ENCODE data around the gene CTTNBP2NL.
"Not testable (repeated sequence)": the region's sequence is repeated elsewhere in the genome, so short reads cannot be mapped to it uniquely, and the experiment has no call there.

Gene CTTNBP2NL

DNA sequence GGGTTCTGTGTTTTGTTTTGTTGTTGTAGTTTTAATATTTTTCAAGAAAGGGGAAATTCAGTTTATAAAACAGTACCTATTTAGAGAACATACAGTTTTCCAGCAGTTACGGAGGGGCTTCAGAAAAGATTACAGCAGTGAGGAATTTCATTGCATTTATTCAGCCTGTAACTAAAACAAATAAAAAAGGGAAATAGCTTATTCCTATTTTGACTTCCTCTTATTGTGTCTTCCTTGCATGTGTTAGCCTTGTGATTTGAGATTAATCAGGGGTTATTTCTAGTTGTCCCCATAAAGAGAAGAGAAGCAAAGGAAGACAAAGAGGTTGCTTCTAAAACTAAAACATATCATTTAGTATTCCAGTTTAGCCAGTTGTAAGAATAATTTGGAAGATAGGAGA lies 35.0 kb downstream of the CTTNBP2NL start:
- FAIRE-seq, result no peak

- no peak for FAIRE-seq
These were observed 39.4 kb downstream of the CTTNBP2NL start for GRCh38 chr1:112435448-112435847.

GRCh38 chr1:112436384-112437156 lies 40.6 kb downstream of the CTTNBP2NL start:
- FAIRE-seq, result no peak

DNA sequence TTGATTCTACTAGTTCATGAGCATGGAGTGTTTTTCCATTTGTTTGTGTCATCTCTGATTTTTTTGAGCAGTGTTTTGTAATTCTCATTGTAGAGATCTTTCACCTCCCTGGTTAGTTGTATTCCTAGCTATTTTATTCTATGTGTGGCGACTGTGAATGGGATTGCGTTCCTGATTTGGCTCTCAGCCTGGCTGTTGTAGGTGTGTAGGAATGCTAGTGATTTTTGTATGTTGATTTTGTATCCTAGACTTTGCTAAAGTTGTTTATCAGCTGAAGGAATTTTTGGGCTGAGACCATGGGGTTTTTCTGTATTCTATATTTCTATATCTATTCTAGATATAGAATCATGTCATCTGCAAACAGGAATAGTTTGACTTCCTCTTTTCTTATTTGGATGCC lies 42.1 kb downstream of the CTTNBP2NL start:
- FAIRE-seq, result not testable (repeated sequence)

DNA sequence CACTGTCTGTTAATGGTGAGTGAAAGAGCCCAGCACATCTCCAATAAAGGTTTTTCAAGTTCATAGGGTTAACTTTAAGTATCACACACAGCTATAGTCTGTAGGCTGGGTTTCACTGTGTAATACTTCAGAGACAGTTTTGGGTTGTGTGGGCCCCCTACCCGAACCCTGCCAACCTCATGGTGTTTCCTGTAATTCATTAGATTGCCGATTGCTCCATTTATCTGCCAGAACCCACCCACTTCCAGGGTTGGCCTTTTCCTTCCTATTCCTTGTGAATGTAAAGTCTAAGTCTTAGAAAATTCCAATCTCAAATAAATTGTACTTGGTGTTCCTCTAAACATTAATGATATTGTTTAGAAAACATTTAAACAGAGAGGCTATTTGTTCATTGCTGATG lies 43.6 kb downstream of the CTTNBP2NL start:
- FAIRE-seq, result no peak

GRCh38 chr1:112440574-112440973 lies 44.6 kb downstream of the CTTNBP2NL start:
- FAIRE-seq, result no peak

- peak; percentile 55 for FAIRE-seq
These were observed 48.3 kb downstream of the CTTNBP2NL start for GRCh38 chr1:112444269-112444668.

DNA sequence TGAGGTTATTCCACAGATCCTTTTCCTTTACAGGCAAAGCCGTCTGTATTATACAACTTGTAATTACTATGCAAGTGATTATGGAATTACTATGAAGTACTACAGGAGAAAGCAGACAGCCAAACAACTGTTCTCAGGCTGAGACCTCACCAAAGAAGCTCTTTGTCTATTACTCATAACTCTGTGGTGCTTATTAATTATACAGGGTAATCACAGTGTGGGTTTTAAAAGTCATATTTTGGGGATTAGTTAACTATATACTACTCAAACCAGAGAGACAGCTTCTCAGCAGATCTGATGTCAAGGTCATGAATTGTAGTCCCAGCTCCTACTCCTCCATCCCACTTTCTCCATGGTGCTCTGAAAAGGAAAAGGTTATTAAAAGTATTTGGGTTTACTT lies 49.6 kb downstream of the CTTNBP2NL start:
- FAIRE-seq, result no peak

GRCh38 chr1:112446411-112446810 lies 50.4 kb downstream of the CTTNBP2NL start:
- FAIRE-seq, result no peak

DNA sequence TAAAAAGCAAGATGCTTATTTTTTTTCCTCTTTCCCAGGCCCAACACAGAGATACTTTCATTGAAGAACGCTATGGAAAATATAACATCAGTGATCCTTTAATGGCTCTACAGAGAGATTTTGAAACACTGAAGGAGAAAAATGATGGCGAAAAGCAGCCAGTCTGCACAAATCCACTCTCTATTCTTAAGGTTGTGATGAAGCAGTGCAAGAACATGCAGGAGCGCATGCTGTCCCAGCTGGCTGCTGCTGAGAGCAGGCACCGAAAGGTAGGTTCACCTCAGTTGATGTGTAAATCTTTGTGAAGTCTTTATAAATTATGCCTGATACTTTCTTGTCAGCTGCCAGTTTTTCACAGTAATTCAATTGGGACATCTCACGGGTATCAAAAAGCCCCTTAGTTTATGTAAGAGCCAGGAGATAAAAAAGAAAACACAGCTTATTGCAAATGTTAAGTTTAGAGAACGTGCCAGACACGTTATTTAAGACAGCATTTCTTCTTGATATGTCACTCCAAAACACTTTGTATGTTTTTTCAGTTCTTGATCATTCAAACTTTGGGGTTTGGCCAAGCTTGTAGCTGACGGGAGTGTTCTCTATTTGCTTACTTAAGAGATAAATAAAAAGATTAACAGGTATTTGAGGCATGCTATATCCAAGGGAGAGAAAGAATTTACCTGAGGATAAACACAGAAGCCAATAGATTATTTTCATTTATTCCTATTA lies 53.1 kb downstream of the CTTNBP2NL start:
- FAIRE-seq, result no peak

GRCh38 chr1:112449630-112449983 lies 53.6 kb downstream of the CTTNBP2NL start:
- no peak for FAIRE-seq

DNA sequence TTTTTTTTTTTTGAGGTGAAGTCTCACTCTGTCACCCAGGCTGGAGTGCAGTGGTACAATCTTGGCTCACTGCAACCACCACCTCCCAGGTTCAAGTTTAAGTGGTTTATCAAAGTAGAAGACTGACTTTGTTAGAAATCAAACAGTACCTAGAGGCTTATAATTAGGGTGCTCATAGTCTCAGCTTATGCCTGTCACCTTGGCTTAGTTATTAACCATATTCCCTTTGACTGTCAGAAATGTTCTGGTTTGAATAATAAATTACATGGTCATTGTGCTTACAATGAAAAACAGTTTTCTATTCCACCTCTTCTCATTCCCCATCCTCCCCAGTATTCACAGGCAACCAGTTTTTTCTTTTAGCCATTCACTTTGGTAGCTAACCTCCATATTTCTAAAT lies 54.8 kb downstream of the CTTNBP2NL start:
- no peak for FAIRE-seq

DNA sequence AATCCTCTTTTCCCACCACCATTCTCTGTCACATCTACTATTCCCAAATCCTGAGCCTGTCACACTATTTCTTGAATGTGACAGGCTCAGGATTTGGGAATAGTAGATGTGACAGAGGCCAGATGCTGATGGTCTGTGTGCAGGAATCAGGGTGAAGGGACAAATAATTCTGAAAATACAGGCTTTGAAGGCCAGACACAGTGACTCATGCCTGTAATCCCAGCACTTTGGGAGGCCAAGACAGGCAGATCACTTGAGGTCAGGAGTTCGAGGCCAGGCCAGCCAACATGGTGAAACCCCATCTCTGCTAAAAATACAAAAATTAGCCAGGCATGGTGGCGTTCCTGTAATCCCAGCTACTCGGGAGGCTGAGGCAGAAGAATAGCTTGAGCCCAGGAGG lies 55.3 kb downstream of the CTTNBP2NL start:
- not testable (repeated sequence) for FAIRE-seq

DNA sequence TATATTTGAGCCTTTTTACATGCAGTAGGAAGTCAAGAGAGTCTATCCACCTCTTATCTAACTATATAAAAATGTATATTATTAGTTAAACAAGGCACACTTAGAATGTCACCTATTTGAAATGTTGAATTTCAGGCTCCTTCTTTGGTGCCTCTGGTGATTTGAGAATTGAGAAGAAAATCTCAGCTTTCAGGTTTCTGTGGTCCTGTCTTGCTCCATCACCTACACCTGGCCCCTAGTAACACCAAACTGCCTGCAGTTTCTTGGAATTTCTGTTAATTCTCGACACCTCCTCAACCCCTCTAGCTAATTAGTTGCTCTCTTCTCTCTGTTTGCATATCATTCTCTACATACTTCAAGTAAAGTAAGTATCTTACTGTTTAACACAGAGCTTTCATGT lies 57.9 kb downstream of the CTTNBP2NL start:
- FAIRE-seq, result no peak

- FAIRE-seq, result no peak
These were observed 58.3 kb downstream of the CTTNBP2NL start for GRCh38 chr1:112454316-112454715.

DNA sequence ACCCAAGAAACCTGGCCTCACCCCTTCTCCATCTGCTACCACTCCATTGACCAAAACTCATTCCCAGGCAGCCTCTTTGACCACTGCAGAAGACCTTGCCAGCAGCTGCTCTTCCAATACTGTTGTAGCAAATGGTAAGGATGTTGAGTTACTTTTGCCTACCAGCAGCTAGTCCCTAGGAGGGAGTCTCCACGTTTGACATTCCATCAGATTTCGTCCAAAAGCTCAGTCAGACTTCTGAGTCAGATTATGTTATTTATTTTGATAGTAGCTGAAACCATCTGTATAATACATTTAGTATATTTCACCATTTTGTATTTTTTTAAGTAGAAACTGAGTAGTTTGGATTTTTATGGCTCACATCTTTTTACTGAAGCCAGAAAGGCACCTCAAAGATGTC lies 61.2 kb downstream of the CTTNBP2NL start:
- FAIRE-seq, result no peak

- no peak for FAIRE-seq
These were observed 61.9 kb downstream of the CTTNBP2NL start for GRCh38 chr1:112457955-112458354.

DNA sequence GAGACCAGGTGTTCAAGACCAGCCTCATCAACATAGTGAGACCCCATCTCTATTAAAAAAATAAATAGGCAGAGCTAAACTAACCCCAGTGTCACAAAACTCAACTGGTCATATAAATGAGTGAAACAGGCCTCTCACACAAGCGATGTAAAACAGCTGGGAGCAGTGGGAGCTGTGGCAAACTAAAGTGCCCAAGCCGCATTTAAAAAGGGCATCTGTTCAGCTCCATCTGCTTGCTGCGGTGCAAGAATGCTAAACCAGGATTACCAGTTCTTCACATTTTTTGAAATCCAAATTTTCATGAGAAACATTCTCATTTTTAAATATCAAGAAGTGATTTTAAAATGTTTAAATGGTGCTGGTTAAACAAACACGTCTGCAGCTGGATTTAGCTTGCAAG lies 62.7 kb downstream of the CTTNBP2NL start:
- FAIRE-seq, result no peak

DNA sequence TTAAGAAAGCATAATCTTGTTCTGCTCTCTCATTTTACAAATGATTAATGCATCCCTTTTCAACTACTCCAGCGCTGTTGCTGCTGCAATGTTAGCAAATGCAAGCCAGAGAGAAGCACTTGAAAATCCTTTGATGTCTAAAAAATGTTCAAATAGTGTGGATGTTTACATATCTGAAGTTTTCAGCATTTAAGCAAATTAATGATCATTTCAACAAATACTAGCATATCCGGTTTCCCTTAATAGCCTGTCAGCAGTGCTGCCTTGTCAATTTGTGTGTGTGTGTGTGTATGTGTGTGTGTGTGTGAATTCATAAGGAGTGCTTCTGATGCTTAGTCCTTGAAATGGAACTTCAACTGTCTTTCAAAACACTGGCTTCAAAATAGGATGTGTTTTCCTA lies 64.6 kb downstream of the CTTNBP2NL start:
- FAIRE-seq, result no peak

DNA sequence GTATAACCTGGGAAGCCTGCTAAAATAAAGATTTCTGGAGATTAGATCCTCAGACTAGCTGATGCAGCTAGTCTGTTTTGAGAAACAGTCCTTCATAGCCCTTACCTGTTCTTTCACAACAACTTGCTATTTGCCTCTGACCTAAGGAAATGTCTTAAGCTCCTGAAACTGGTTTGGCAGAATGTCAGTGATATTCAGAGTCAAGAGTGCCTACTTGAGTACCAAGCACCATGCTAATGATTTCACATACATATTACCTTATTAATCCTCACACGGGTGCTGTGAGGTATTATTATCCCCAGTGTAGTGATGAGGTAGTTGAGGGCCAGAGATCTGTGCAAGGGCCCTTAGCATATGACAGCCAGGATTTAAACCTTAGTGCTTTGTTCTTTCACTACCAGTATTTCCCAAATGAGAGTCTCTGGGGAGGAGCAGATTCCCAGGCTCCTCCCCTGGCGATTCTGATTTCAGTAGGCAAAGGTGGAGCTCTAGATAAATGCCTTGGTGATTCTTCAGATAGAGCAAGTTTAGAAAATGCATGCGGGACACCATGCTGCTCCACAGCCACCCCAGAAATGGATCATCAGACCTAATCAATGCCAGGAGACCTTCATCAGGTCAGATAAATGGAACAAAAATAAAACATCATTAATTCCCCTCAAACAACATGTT lies 65.3 kb downstream of the CTTNBP2NL start:
- FAIRE-seq, result no peak

GRCh38 chr1:112462953-112463279 lies 66.9 kb downstream of the CTTNBP2NL start:
- FAIRE-seq, result no peak

GRCh38 chr1:112464501-112464900 lies 68.5 kb downstream of the CTTNBP2NL start:
- FAIRE-seq, result no peak

GRCh38 chr1:112465122-112465521 lies 69.1 kb downstream of the CTTNBP2NL start:
- FAIRE-seq, result no peak

- FAIRE-seq, result no peak
These were observed 70.2 kb downstream of the CTTNBP2NL start for GRCh38 chr1:112466078-112466660.

Measured in A204.1 (cell line).